Stimulated activated CD8-positive, alpha-beta memory T cell treated with anti-CD3 and anti-CD28 coated beads, Interleukin-4, amount 100 ng/mL, for 1 hour (primary cell): ENCODE results near the gene PCDH8.
"Not testable (repeated sequence)": the region's sequence is repeated elsewhere in the genome, so short reads cannot be mapped to it uniquely, and the experiment has no call there.

Experiments used
- DNase-seq, 2 donors: peaks; one replicate each; pipeline ENCODE4 v3.0.0-alpha.2; 2020; ENCODE audit warnings: low read depth in 2 of 2, low spot score in 1 of 2

PCDH8 gene

GRCh38 chr13:52850396-52851136, 2.1 kb upstream of the PCDH8 start:
- DNase-seq, result no peak

- DNase-seq, result no peak
Measured at GRCh38 chr13:52850072-52850395, 1.6 kb upstream of the PCDH8 start.

GRCh38 chr13:52849291-52850071, 1.0 kb upstream of the PCDH8 start:
- DNase-seq, result no peak

GRCh38 chr13:52847682-52848432, 583 bp downstream of the PCDH8 start:
- DNase-seq, result no peak

- no peak for DNase-seq
Measured at GRCh38 chr13:52847322-52847681, 1.1 kb downstream of the PCDH8 start.

- DNase-seq, result no peak
Measured at GRCh38 chr13:52846567-52847321, 1.7 kb downstream of the PCDH8 start.

- DNase-seq, result no peak
Measured at GRCh38 chr13:52845766-52846566, 2.5 kb downstream of the PCDH8 start.

- no peak for DNase-seq
Measured at GRCh38 chr13:52845334-52845761, 3.1 kb downstream of the PCDH8 start.

GRCh38 chr13:52844836-52845235, 3.6 kb downstream of the PCDH8 start:
- no peak for DNase-seq

- DNase-seq, result no peak
Measured at GRCh38 chr13:52842441-52842840, 6.0 kb downstream of the PCDH8 start.

- no peak for DNase-seq
Measured at GRCh38 chr13:52840066-52840465, 8.4 kb downstream of the PCDH8 start.

- no peak for DNase-seq
Measured at GRCh38 chr13:52838433-52839107, 9.9 kb downstream of the PCDH8 start.

GRCh38 chr13:52837850-52838249, 10.6 kb downstream of the PCDH8 start:
- DNase-seq, result no peak

- DNase-seq, result no peak
Measured at GRCh38 chr13:52835071-52835839, 13.2 kb downstream of the PCDH8 start.

GRCh38 chr13:52833296-52833875, 15.1 kb downstream of the PCDH8 start:
- DNase-seq, result no peak

- no peak for DNase-seq
Measured at GRCh38 chr13:52832313-52832712, 16.1 kb downstream of the PCDH8 start.

- no peak for DNase-seq
Measured at GRCh38 chr13:52830946-52831345, 17.5 kb downstream of the PCDH8 start.

GRCh38 chr13:52827839-52828238, 20.6 kb downstream of the PCDH8 start:
- no peak for DNase-seq

- not testable (repeated sequence) for DNase-seq
Measured at GRCh38 chr13:52817886-52818285, 30.6 kb downstream of the PCDH8 start.
